ENCODE results near the gene HPSE2.

- TF ChIP-seq POLR2A (IDR thresholded peaks at IDR 0.05) = no peak
- no peak for TF ChIP-seq CTCF (IDR thresholded peaks at IDR 0.05)
Observed at GRCh38 chr10:98445200-98445812, 790.3 kb downstream of the HPSE2 start.
